ENCODE measurements around the gene ZBED1. TPM values are rescaled to one million over a fixed set of nuclear protein-coding genes. Genes with fewer than 3 reads are reported as not detected.
A peak's percentile ranks its signal among the peaks of the same experiment; 100 is the strongest.

The ZBED1 gene
- total RNA-seq, 1 experiment from 2014 or later: 17.3 TPM

- no peak overlapping the region for H3K4me3 Mint-ChIP-seq (ENCODE audit: low read depth, unreplicated experiment)
- no peaks in the 10 kb centered on the region for H3K27me3 Mint-ChIP-seq (ENCODE audit: unreplicated experiment)
- TF ChIP-seq, protein P1, sequence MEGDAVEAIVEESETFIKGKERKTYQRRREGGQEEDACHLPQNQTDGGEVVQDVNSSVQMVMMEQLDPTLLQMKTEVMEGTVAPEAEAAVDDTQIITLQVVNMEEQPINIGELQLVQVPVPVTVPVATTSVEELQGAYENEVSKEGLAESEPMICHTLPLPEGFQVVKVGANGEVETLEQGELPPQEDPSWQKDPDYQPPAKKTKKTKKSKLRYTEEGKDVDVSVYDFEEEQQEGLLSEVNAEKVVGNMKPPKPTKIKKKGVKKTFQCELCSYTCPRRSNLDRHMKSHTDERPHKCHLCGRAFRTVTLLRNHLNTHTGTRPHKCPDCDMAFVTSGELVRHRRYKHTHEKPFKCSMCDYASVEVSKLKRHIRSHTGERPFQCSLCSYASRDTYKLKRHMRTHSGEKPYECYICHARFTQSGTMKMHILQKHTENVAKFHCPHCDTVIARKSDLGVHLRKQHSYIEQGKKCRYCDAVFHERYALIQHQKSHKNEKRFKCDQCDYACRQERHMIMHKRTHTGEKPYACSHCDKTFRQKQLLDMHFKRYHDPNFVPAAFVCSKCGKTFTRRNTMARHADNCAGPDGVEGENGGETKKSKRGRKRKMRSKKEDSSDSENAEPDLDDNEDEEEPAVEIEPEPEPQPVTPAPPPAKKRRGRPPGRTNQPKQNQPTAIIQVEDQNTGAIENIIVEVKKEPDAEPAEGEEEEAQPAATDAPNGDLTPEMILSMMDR (IDR thresholded peaks at IDR 0.05; ENCODE audit: unreplicated experiment): no peak
- no peaks in the 10 kb centered on the region for H3K4me1 Mint-ChIP-seq (ENCODE audit: low read depth, unreplicated experiment)
- CTCF ChIA-PET: no interaction called here
- H3K36me3 Mint-ChIP-seq (ENCODE audit: insufficient read depth, unreplicated experiment): peaks cover 15% of the 10 kb centered on the region
- no peaks in the 10 kb centered on the region for H3K9me3 Mint-ChIP-seq (ENCODE audit: low read depth, unreplicated experiment)
- BruUV-seq (replicated peaks): no TSS peak
- intact Hi-C loops (cut with micrococcal nuclease; ENCODE audit: unreplicated experiment): no loop called here
- no peak for DNase-seq
- no peak overlapping the region for H3K27ac Mint-ChIP-seq (ENCODE audit: unreplicated experiment)
Measured at GRCh38 chrX:2489446-2490445, 11.0 kb downstream of the ZBED1 start.

DNA sequence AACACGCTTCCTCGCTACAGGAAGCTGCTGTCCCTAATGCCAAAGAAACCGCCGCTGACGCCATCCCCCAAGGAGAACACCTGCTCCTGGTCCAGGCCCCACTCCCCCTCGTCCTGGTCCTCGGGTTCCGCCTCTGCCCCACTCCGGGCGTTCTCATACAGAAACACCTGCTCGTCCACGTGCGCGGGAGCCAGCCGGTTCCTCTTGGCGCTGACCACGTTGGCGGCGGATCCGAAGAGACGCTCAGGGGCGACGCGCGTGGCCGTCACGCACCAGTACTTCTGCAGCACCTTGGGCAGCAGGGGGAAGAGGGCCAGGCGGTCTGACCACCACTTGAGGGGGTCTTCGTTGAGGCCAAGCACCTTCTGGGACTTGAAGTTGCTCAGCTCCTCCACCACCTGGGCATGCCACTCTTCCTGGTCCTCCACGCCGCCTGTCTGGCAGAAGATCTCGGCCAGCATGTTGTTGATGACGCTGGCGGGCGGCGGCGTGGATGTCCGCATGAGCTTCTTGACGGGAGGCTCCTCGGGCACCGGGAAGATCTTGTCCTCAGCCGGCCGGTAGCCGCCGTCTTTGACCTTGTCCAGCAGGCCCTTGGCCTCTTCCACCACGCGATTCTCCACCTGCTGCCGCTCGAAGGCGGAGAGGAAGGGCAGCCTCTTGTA lies 12.0 kb downstream of the ZBED1 start:
- H3K4me3 Mint-ChIP-seq (ENCODE audit: low read depth, unreplicated experiment): no peak overlapping the region
- TF ChIP-seq, protein P1 (IDR thresholded peaks at IDR 0.05; ENCODE audit: unreplicated experiment): no peak
- no peaks in the 10 kb centered on the region for H3K27me3 Mint-ChIP-seq (ENCODE audit: unreplicated experiment)
- no peak overlapping the region for H3K27ac Mint-ChIP-seq (ENCODE audit: unreplicated experiment)
- H3K9me3 Mint-ChIP-seq (ENCODE audit: low read depth, unreplicated experiment): no peaks in the 10 kb centered on the region
- peaks cover 15% of the 10 kb centered on the region for H3K36me3 Mint-ChIP-seq (ENCODE audit: insufficient read depth, unreplicated experiment)
- H3K4me1 Mint-ChIP-seq (ENCODE audit: low read depth, unreplicated experiment): no peaks in the 10 kb centered on the region
- CTCF ChIA-PET: no interaction called here
- BruUV-seq (replicated peaks): no TSS peak
- DNase-seq: no peak
- intact Hi-C loops (cut with micrococcal nuclease; ENCODE audit: unreplicated experiment): no loop called here

DNA sequence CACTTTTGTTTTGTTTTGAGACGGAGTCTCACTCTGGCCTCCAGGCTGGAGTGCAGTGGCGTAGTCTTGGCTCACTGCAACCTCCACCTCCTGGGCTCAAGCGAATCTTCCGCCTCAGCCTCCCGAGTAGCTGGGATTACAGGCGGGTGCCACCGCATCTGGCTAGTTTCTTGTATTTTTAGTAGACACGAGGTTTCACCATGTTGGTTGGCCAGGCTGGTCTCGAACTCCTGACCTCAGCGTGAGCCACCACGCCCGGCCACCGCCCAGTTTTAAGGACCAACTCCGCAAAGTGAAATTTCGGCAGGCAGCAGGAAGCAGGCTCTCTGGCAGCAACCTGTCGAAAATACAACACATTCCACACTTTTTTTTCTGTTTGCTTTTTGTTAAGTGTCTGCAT lies 13.4 kb downstream of the ZBED1 start:
- BruUV-seq (replicated peaks): TSS peak; percentile 18

GRCh38 chrX:2486476-2487133 lies 14.2 kb downstream of the ZBED1 start:
- no TSS peak for BruUV-seq (replicated peaks)
- CTCF ChIA-PET: no interaction called here
- intact Hi-C loops (cut with micrococcal nuclease; ENCODE audit: unreplicated experiment): no loop called here
- Mint-ChIP-seq H3K27ac (ENCODE audit: unreplicated experiment) (no peak overlapping the region), H3K4me1 (ENCODE audit: low read depth, unreplicated experiment) (no peaks in the 10 kb centered on the region), H3K36me3 (ENCODE audit: insufficient read depth, unreplicated experiment) (peaks cover 15% of the 10 kb centered on the region), H3K9me3 (ENCODE audit: low read depth, unreplicated experiment) (no peaks in the 10 kb centered on the region), H3K4me3 (ENCODE audit: low read depth, unreplicated experiment) (no peak overlapping the region), H3K27me3 (ENCODE audit: unreplicated experiment) (no peaks in the 10 kb centered on the region)
- DNase-seq: no peak
- TF ChIP-seq, protein P1 (IDR thresholded peaks at IDR 0.05; ENCODE audit: unreplicated experiment): no peak

More for the DNA sequence above, 13.4 kb downstream of the ZBED1 start:
- TF ChIP-seq, protein P1 (IDR thresholded peaks at IDR 0.05; ENCODE audit: unreplicated experiment): no peak
- DNase-seq: no peak
- peaks cover 15% of the 10 kb centered on the region for H3K36me3 Mint-ChIP-seq (ENCODE audit: insufficient read depth, unreplicated experiment)
- no peak overlapping the region for H3K4me3 Mint-ChIP-seq (ENCODE audit: low read depth, unreplicated experiment)
- CTCF ChIA-PET: no interaction called here
- no peaks in the 10 kb centered on the region for H3K4me1 Mint-ChIP-seq (ENCODE audit: low read depth, unreplicated experiment)
- no peaks in the 10 kb centered on the region for H3K9me3 Mint-ChIP-seq (ENCODE audit: low read depth, unreplicated experiment)
- intact Hi-C loops (cut with micrococcal nuclease; ENCODE audit: unreplicated experiment): no loop called here
- H3K27me3 Mint-ChIP-seq (ENCODE audit: unreplicated experiment): no peaks in the 10 kb centered on the region
- H3K27ac Mint-ChIP-seq (ENCODE audit: unreplicated experiment): no peak overlapping the region

Data from Calu3 (cell line).